Ramos (cell line): ENCODE data around the gene EFNA2.
"Not testable (repeated sequence)": the region's sequence is repeated elsewhere in the genome, so short reads cannot be mapped to it uniquely, and the experiment has no call there.

Experiments used
- in situ Hi-C: fragments of 300-500 bp; cut with MboI; formaldehyde crosslinking; loops from one replicate; pipeline ENCODE4 v1.14.3; 2022; ENCODE audit warnings: low sequenced_read_pairs; ENCODE audit not compliant: unreplicated experiment

The EFNA2 gene

DNA sequence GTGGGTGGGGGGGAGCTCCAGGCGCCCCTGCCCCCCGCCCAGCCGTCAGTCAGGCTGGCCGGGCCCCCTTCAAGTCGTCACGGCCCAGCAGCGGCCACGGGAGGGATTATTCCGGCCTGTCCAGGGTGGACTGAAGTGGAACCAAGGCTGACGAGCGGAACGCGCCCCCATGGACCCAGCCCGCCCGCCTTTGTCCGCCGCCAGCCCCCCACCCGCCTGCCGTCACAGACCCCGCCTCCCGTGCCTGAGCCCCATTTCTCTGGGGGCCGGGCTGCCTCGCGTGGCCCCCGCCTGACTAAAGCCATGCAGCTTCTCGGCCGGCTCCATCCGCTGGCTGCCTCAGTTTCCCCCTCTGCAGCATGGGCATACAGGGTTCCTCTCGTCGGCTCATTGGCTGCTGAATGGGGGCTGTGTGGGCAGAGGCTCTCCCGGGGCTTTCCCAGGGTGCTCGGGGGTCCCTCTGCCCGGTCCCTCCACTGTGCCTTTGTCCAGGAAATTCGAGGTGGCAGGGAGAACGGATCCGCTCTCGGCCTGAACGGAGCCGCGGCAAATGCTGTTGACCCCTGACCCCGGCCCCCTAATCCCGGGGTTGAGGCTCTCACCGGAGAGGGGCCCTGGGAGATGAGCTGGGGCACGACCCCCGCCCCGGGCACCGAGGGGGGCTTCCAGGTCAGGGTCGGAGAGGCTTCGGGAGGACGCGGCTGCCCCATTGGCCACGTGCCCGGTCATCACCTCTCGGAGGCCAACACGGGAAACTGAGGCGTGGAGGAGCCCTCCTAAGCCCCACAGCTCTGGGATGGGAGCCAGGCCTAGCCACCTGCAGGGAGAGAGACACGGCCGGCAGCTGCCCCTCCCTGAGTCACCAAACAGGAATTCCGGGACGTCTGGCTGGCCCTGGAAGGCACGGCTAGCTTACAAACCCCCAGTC is 27.4 kb downstream of the EFNA2 start:
- in situ Hi-C loops, result no loop called here

DNA sequence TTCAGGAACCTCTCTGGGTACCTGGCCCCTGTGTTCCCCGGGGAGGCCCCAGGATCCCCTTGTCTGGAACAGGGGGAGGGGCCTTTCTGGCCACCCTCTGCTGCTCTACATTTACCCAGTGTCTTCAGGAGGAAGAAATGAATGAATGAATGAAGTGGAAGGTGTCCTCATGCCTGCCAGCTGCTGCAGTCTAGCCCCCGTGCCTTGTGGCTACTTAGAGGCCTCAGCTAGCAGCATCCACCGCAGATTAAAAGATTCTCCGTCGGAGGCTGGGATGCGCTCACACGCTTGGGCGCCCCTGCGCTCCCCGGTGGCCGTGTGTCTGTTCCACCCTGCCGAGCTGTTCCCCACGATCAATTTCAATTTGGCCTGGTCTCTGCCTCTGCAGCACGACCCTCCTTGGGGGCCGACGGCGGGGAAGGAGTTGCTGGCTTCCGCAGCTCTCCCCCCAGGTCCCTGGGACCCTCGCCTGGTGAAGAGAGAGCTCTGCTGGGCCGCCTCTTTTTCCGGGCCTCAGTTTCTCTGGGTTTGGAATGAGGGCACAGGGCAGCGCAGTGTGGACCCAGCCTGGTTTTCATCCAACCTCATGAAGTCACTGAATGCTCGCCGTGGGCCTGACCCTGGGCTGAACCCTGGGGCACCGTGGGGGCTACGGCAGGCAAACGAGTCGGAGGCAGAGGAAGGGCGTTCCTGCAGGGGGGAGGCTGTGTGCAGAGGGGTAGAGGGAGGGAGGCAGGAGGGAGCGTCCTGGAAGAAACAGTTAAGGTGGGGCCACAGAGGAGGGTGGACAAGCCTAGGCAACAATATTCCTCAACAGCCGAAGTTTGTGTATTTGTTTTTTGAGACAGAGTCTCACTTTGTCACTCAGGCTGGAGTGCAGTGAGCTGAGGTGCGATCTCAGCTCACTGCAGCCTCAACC is 28.3 kb downstream of the EFNA2 start:
- in situ Hi-C loops, result no loop called here

DNA sequence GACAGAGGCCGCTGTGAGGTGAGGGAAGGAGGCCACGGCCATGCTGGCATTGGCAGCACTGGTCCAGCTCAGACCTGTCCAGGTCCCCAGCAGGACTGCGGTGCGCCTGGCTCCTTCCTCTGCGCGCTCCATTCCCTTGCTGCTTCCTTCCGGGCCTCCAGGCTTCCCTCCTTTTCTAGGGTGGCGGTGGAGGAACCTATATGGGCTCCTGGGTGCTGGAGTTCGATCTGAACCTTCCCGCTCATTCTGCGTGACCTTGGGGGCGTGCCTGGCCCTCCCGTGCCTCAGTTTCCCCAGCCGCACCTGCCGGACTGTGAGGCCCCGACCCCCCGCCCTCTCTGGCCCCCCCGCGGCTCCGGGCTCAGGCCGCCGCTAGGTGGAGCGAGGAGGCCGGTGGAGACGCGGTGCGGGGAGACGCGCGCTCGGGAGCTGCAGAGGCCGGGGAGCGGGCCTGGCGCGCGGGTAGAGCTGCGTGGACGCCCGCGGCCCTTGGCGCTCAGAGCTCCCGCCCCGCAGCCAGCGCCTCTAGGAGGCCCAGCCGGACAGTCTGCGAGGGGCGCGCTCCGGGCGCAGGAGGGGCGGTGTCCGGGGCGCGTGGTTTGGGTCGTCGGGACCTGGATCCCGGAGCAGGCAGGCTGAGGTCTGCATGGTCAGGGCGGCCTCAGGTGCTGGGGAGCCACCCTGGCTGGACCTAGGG is 29.9 kb downstream of the EFNA2 start:
- in situ Hi-C loops, result no loop called here

DNA sequence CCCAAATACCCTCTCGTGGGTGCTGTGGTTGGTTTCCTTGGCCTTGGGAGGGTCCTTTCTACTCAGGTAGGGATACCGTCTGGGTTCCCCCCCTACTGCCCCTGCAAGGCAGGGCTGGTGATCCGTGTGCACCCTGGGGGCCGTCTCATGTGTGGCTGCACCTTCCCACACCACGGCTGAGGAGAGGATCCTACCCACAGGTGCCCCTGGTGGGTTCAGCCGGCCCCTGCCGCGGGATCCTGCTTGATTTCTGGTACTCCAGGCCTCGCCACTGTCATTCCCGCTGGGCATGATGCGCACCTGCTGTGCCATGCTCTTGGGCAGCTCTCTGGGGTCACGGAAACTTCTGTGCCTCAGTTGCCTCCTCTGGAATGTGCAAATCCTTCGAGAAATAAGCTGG is 30.8 kb downstream of the EFNA2 start:
- in situ Hi-C loops, result no loop called here

DNA sequence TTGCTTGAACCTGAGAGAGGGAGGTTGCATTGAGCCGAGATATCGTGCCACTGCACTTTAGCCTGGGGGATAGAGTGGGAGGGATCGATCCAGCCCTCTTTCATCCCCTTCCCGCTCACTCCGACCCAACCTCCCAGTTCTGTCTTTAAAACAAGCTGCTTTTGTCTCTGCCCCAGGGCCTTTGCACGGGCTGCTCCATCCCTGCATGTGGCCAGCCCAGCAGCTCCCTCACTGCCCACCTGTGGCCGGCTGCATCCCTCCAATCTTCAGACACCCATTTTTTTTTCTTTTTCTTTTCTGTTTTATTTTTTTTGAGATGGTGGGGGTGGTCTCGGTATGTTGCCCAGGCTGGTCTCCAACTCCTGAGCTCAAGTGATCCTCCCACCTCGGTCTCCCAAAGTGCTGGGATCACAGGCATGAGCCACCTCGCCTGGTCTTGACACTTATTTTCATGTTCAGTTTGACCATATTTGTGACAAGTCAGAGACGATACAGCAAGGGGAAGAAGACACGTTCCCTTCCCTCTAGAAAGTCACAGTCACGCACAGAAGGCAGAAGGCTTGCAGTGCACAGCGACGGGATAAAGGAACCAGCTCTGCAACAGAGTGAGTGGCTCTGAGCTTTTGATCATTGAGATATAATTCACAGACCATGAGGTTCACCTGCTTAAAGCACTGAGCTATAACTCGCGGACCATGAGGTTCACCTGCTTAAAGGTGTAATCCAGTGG is 31.8 kb downstream of the EFNA2 start:
- in situ Hi-C loops, result no loop called here

DNA sequence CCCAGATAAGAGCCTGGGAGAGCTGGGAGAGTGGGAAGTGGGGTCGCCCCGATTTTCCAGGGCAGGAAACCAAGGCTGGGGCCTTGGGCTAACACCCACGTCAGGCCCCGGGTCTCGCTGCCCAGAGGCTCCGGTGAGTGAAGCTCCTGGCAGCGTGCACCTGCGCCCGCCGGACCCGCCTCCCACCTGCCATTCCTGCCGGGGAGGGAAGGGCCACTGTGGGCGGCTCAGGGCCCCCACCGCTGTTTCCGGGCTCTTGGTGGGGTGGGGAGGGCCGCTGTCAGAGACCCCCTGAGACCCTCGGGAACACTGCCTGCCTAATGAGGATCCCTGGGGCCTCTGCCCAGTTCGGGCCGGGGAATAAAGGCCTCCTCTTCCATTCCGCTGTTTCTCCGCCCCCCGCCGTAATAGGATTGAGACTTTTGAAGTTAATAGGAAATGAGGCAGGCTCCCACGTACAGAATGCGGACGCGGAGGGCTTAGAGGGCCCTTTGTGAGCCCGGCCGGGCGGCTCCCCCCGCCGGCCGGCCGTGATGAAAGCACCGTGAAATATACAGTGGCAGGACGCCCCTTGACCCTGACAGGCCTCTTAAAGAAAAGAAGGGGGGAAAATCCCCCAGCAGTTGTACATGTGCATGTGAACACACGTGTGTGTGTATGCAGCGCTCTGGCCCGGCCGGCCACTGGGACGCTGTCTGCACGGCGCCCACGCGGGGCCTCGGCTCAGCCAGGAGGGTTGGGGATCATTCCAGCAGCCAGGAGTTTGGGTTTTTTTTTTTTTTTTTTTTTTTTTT is 33.2 kb downstream of the EFNA2 start:
- in situ Hi-C loops, result no loop called here

DNA sequence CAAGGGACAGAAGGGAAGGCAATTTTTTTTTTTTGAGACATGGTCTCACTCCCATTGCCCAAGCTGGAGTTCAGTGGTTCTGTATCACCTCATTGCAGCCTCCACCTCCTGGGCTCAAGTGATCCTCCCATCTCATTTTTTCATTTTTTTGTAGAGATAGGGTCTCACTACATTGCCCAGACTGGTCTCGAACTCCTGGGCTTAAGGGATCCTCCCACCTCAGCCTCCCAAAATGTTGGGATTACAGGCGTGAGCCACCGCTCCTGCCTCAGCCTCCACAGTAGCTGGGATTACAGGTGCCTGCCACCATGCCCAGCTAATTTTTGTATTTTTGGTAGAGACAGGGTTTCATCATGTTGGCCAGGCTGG is 34.6 kb downstream of the EFNA2 start:
- in situ Hi-C loops, result not testable (repeated sequence)

DNA sequence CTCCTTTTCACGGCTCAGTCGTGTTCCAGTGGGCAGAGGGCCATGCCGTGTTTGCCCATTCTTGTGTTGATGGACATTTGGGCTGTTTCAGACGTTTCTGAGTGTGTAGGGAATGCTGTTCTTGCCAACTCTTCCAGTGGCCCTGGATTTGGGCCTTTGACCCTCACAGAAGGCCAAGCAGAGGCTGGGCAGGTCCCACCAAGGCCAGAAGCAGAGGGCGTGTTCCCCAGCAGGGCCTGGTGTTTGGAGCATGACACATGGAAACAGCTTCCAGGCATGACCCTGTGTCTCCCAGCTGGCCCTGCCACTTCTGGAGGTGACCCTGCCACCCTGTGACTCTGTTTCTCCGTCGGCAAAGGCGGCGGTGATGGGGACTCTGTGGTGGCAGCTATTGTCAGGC is 35.9 kb downstream of the EFNA2 start:
- in situ Hi-C loops, result no loop called here

DNA sequence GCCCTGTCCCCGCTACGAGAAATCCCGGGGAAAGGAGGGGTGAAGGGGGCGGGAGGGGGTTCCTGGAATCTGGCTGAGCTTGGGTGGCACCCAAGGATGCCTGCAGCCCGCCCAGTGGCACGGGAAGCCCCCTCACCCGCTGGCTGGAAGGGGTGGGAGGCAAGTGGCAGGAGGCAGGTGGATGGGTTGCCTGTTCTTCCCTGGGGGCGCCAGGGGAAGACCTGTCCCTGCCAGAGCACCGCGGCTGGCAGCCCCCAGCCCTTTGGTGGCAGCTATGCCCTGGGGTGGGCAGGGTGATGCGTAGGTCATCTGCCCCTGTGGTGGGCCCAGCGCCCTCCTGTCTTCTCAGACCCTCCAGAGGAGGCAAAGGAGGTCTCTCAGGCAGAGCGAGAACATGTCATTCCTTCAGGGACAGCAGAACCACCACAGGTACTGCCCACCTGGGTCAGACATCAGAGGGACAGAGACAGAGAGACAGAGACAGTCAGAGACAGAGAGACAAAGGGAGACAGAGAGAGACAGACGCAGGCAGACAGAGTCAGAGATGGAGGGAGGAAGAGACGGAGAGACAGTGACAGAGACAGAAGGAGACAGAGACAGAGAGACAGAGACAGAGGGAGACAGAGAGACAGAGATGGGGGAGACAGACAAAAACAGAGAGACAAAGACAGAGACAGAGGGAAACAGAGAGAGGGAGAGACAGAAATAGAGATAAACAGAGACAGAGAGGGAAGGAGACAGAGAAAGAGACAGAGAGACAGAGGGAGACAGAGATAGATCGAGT is 36.7 kb downstream of the EFNA2 start:
- in situ Hi-C loops, result no loop called here

DNA sequence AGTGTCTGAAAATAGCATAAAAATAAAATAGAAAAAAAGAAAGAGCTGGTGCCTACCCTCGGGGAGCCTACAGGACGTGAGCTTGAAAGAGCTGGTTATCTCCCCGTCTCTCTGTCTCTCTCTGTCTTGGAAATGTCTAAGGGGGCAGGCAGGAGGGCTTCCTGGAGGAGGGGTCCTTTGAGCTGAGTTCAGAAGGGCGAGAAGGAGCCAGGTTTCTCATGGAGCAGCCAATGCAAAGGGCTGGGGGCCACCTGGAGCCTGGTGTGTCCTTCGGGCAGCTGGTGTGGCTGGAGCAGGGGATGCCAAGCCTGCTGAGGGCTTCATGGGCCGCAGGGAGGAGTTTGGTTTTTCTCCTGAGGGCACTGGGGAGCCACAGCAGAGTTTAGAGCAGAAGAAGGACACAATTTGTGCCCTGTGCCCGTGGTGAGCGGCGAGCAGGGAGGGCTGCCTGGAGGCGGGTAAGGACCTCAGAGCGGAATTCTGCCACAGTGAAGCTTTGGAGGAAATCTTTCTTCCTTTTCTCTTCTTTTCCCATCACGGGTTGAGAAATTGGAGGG is 38.7 kb downstream of the EFNA2 start:
- in situ Hi-C loops, result no loop called here

DNA sequence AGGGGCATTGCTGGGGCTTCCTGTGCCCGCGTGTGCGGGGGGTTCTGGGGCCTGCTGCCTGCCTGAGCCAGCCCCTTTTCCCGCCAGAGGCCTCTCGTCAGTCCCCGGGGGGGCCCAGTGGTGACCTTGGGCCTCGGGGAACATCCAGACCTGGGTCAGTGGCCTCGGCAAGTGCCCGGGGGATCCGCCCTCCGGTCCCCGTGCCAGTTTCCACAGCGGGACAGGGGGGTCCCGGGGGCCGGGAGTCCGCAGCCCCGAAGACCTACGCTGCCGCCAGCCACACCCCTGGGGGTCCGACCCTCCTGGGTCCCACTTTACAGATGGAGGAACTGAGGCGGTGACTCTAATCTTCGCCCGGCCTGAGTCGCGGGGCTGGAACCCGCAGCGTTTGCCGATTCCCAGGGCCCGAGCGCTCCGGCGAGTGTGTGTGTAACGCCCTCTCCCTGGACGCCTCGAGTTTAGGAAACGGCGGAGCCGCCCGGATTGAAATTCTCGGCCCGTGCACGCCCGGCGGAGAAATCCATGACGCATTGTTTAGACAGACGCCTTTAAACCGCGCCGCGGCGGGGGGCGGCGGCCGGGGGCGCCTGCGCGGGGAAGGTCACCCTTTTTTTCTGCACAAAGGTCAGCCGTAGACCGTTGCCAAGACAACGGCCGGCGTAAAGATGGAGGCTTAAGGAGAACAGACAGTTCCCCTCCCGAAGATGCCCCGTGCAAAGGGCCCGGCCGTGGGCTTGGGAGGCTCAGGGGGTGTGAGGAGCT is 39.3 kb downstream of the EFNA2 start:
- in situ Hi-C loops, result no loop called here

DNA sequence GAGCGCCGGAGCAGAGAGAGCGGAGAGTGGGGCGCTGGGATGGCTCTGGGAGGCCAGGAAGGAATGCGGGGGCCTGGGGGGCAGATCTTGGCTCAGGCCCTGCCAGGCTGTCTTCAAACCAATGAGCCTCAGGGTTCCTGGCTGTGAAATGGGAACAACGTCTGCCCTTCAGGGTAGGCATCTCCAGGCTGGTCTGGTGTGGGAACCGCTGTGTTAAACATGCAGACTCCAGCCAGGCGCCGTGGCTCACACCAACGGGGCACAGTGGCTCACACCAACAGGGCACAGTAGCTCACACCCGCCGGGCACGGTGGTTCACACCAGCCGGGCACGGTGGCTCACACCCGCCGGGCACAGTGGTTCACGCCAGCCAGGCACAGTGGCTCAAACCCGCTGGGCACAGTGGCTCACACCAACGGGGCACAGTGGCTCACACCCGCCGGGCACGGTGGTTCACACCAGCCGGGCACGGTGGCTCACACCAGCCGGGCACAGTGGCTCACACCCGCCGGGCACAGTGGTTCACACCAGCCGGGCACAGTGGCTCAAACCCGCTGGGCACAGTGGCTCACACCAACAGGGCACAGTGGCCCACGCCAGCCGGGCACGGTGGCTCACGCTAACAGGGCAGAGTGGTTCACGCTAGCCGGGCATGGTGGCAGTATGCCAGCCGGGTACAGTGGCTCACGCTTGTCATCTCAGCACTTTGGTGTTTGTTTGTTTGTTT is 40.1 kb downstream of the EFNA2 start:
- in situ Hi-C loops, result no loop called here

DNA sequence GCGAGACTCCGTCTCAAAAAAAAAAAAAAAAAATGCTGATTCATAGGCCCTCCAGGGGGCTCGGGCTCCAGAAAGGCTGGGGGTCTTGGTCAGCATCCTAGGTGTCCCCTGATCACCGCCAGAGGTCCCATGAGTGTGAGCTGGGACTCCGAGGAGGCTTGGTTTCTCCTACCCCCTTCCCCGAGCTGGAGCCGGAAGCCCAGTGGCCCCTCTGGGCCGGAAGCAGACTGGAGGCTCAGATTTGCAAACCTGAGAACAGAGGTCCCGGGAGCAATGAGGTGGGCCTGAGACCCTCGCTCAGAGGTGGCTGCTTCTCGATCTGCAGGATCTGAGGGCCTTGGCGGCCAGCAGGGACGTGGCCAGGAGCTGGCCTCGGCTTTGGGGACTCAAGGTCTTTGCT is 41.5 kb downstream of the EFNA2 start:
- in situ Hi-C loops, result no loop called here

DNA sequence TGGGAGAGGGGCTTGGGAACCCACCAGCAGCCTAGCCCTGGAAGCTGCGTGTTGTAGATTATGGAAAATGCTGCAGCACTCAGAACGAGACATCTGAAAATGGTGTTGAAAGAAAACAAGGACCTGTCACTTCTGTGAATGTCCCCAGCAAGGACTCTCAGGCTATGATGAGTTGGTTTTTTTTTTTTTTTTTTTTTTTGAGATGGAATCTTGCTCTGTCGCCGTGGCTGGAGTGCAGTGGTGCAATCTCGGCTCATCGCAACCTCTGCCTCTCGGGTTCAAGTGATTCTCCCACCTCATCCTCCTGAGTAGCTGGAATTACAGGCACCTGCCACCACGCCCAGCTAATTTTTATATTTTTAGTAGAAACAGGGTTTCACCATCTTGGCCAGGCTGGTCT is 46.5 kb downstream of the EFNA2 start:
- in situ Hi-C loops, result not testable (repeated sequence)

DNA sequence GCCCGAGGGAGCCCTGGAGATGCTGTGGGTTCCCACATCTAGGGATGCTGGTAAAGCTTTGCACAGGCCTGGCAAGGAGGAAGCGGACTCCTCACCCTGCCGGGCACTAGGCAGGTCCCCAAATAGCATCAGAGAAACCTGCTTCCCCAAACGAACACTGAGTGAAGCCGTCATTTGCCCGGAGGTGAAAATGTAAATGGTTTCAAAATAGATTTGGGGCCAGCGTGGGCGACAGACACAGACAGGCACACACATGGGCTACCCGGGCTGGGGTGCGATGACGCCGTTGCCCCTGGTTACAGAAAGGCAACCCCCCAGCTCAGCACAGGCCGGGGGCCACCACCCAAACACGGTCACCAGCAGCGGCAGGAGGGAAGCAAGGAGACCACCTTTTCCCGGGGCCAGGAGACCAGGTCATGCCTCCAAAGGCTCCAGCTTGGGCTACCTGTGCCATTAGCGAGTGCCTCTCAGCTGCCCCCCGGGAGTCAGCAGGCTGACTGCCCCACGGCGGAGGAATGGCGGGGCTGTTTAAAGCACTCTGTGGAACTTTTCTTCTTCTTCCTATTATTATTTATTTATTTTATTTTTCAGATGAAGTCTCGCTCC is 50.5 kb downstream of the EFNA2 start:
- in situ Hi-C loops, result no loop called here

DNA sequence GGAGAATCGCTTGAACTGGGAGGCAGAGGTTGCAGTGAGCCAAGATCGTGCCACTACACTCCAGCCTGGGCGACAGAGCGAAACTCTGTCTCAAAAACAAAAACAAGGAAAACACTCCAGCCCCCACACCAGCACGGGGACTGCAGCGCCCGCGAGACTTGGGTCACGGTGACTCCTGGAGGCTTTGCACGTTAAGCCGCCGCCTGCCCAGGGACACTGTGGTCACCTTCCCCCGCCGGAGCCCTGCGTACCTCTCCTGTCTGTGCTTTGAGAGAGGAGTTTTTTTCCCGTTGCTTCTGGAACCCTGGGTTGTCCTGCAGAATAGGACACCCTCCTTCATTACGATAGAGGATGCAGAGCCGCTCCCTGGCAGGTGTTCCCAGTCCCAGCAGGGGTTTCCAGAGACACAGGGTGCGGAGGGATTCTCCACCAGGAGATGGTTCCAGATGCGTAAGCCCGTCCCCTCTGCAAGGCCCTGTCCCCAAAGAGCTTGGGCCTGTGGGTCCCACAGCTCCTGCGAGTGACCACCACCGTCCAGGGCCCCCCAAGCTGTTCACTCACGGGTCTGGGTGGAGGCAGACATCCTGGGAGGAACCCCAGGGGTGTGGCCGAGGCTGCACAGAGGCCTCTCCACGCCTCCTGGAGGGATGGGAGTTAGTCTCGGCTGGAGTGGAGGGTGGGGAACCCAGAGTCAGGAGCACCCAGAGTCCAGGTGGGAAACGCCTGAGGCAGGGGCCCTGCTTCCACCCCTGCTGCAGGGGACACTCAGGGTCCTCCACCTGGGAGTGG is 55.2 kb downstream of the EFNA2 start:
- in situ Hi-C loops, result no loop called here
